ENCODE results near the gene FILIP1L. TPM values are rescaled to one million over a fixed set of nuclear protein-coding genes. Genes with fewer than 3 reads are reported as not detected.

The FILIP1L gene
- total and polyA plus RNA-seq, 2 of the 8 experiments (the other 6 are each of a cell fraction or from before 2014, with no cell fraction given) = 0.06 to 0.09 TPM

DNA sequence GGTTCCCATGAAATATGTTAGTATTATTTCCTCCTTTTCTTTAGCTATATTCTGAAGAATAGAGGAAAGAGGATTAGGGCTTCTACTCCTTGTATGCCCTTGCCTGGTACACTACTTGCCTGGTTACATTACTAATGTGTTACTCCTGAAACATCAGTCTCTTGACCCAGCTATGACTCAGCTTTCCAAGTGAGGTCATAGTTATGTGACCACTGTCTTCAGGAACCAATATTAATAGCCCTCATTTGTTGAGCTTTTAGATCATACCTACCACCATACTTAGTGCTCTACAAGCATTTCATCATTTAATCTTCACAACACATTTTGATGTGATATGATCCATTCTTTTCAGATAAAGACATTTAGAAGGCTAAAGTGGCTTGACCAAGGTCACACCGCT lies 236.3 kb downstream of the FILIP1L start:
- no peak overlapping the region for H3K14ac ChIP-seq (ENCODE audit: insufficient read length)
- H3K4ac ChIP-seq (replicated peaks; ENCODE audit: insufficient read length, low read depth, low read length) = no peak overlapping the region
- H2BK20ac ChIP-seq (ENCODE audit: low read length) = no peak overlapping the region
- no peak overlapping the region for H4K91ac ChIP-seq (replicated peaks; ENCODE audit: insufficient read length, low read length)
- no peak overlapping the region for H2BK120ac ChIP-seq (replicated peaks; ENCODE audit: low read depth, low read length)
- H2AK5ac ChIP-seq (ENCODE audit: low read depth, low read length) = no peak overlapping the region
- H2BK15ac ChIP-seq (ENCODE audit: low read length) = no peak overlapping the region
- FAIRE-seq (no peak), DNase-seq (ENCODE audit: low read depth in 1 of 2, low spot score in 2 of 2) (no peak)
- no peak overlapping the region for H2AFZ ChIP-seq (ENCODE audit: low read length)
- POLR2A ChIA-PET (ENCODE audit: partially characterized antibody) = no interaction called here
- H3K27me3 ChIP-seq (replicated peaks in 1 of 4; ENCODE audit: control insufficient read depth in 3 of 4, extremely low read depth in 1 of 4, insufficient read depth in 3 of 4, low read length in 3 of 4) = peaks cover 16 to 59% (median 35%) of the 10 kb centered on the region in 4 experiments
- H2BK5ac ChIP-seq (ENCODE audit: low read depth, low read length) = no peak overlapping the region
- H3K56ac ChIP-seq (replicated peaks; ENCODE audit: insufficient read length, low read depth, low read length) = no peak overlapping the region
- no peaks in the 10 kb centered on the region for H3K79me2 ChIP-seq (ENCODE audit: control insufficient read depth in 1 of 2, insufficient read depth in 2 of 2, low read length in 2 of 2)
- H3K36me3 ChIP-seq (ENCODE audit: control insufficient read depth in 2 of 4, insufficient read depth in 4 of 4, low read length in 3 of 4) = no peaks in the 10 kb centered on the region
- H3K4me1 ChIP-seq (replicated peaks in 1 of 4; ENCODE audit: control insufficient read depth in 3 of 4, insufficient read depth in 4 of 4, low read length in 3 of 4) = peaks cover 0 to 2% (median 0%) of the 10 kb centered on the region in 4 experiments; a peak in 3 of 7 replicates
- H3K18ac ChIP-seq (ENCODE audit: extremely low read depth, low read length) = no peak overlapping the region
- no peak overlapping the region for H2BK12ac ChIP-seq (ENCODE audit: low read depth, low read length)
- no peak overlapping the region for H4K5ac ChIP-seq (ENCODE audit: insufficient read length, low read depth, low read length)
- H4K20me1 ChIP-seq (replicated peaks in 1 of 2; ENCODE audit: control insufficient read depth in 1 of 2, insufficient read depth in 2 of 2, low read length in 2 of 2) = peaks cover 11 to 14% of the 10 kb centered on the region in 2 experiments
- no peak overlapping the region for H3K9ac ChIP-seq (replicated peaks in 1 of 4; ENCODE audit: extremely low read depth in 1 of 4, low read depth in 3 of 4, low read length in 3 of 4)
- H3K23me2 ChIP-seq (ENCODE audit: low read depth, low read length) = peaks cover 4% of the 10 kb centered on the region
- CTCF ChIA-PET (ENCODE audit: partially characterized antibody) = interaction anchor here (0.8 to 2.0 kb wide), 2 partner anchors 23 to 35 kb away, joined by 3 to 7 read pairs; no protein-coding TSS in a partner anchor
- H4K8ac ChIP-seq (ENCODE audit: extremely low read depth, insufficient read depth, low read length) = no peak overlapping the region
- no peaks in the 10 kb centered on the region for H3K9me3 ChIP-seq (ENCODE audit: insufficient read depth in 2 of 2, low read depth in 1 of 2, low read length in 1 of 2)
- H3K79me1 ChIP-seq (ENCODE audit: low read depth, low read length) = no peaks in the 10 kb centered on the region; the same call in 1 of the 2 replicates
- H3K4me2 ChIP-seq (ENCODE audit: insufficient read depth in 1 of 2, low read depth in 2 of 2, low read length in 2 of 2) = no peak overlapping the region
- TF ChIP-seq SAP30 (IDR thresholded peaks at IDR 0.05; ENCODE audit: insufficient read depth, insufficient replicate concordance, low read length) (no peak), RAD21 (IDR thresholded peaks at IDR 0.05 in 1 of 2, conservative IDR thresholded peaks at IDR 0.05 in 1 of 2; ENCODE audit: low read depth in 2 of 2, low read length in 2 of 2) (no peak), ZNF274 (IDR thresholded peaks at IDR 0.05; ENCODE audit: borderline replicate concordance, extremely low read depth, low read length) (no peak), SP2 (IDR thresholded peaks at IDR 0.05; ENCODE audit: low read length) (no peak), EZH2 (IDR thresholded peaks at IDR 0.05; ENCODE audit: low read depth, low read length, severe bottlenecking) (no peak), SIX5 (IDR thresholded peaks at IDR 0.05; ENCODE audit: low read depth, low read length) (no peak), GABPA (IDR thresholded peaks at IDR 0.05; ENCODE audit: borderline replicate concordance, insufficient read depth, low read length) (no peak), CTBP2 (IDR thresholded peaks at IDR 0.05; ENCODE audit: borderline replicate concordance, insufficient read depth, insufficient read length, low read length) (no peak), CREB1 (IDR thresholded peaks at IDR 0.05) (no peak), NANOG (IDR thresholded peaks at IDR 0.05; ENCODE audit: insufficient read depth, low read depth, low read length, poor library complexity, severe bottlenecking) (no peak), USF2 (IDR thresholded peaks at IDR 0.05; ENCODE audit: low read length) (no peak)
- no peak overlapping the region for H3K4me3 ChIP-seq (ENCODE audit: extremely low read depth in 1 of 4, insufficient read depth in 2 of 4, low read depth in 3 of 4, low read length in 4 of 4)
- WGBS, 2 experiments (ENCODE audit: extremely low coverage in 1 of 2, insufficient coverage in 1 of 2, insufficient read length in 1 of 2, insufficient replicate concordance in 2 of 2, low coverage in 1 of 2, low lambda C conversion rate in 2 of 2, missing lambda C conversion rate in 1 of 2) = 100% methylated on average over 1 of the region's 1 CpG; no CpG with 5 or more reads in 1 of the 2 experiments
- H3K23ac ChIP-seq (ENCODE audit: insufficient read length) = no peak overlapping the region
- no peak overlapping the region for H3K27ac ChIP-seq (ENCODE audit: low read depth, low read length)

Data from H1 (cell line).